HCT116 (cell line): ENCODE results near the gene COL26A1. TPM values are rescaled to one million over a fixed set of nuclear protein-coding genes. Genes with fewer than 3 reads are reported as not detected.

Experiments used
- ATAC-seq: fragments of 200-7000 bp; cut with Tn5 transposase; 2 replicates; pipeline ENCODE4 v1.9.1; 2020; ENCODE audit warnings: mild to moderate bottlenecking, moderate library complexity
- BruUV-seq: library from RNA; stranded (reverse); fragments of 400-500 nt; replicated peaks from 2 replicates; lab custom pipeline; 2021; lab: Mats Ljungman, UMichigan
- CTCF ChIA-PET: fragments of 300-600 bp; sonication (Branson Sonifier 250); formaldehyde crosslinking; loops from one replicate; lab custom pipeline; 2021; ENCODE audit warnings: antibody characterized with exemption; lab: Charles Lee
- POLR2A ChIA-PET: fragments of 300-600, 350-600 bp; sonication (Branson Sonifier 250); formaldehyde crosslinking; loops from one replicate; lab custom pipeline; 2021; ENCODE audit warnings: antibody characterized with exemption; lab: Charles Lee
- RAD21 ChIA-PET, 2 experiments: fragments of 300-600 bp; sonication (Branson Sonifier 250); formaldehyde crosslinking; loops; one replicate each; lab custom pipeline; 2023; ENCODE audit warnings: low total read pairs in 2 of 2; ENCODE audit not compliant: uncharacterized antibody in 2 of 2, unreplicated experiment in 2 of 2, low non-redundant PET in 1 of 2; lab: Charles Lee
- DNase-seq: peaks from one replicate; pipeline ENCODE4 v3.0.0-alpha.2; 2010; ENCODE audit warnings: low read depth, low spot score
- H2AFZ ChIP-seq: fragments of 200-600 bp; shearing (Covaris generic), sonication (generic); 2 replicates; pipeline ENCODE4 v1.6.1; 2017; ENCODE audit warnings: low read depth, mixed run types, mixed read lengths, antibody characterized with exemption, low read length; ENCODE audit not compliant: poor library complexity, severe bottlenecking
- H3K27ac ChIP-seq: 2 replicates; pipeline ENCODE4 v1.5.1; 2012; ENCODE audit warnings: low read depth, low read length
- H3K27me3 ChIP-seq: fragments of 200-600 bp; sonication (generic); 2 replicates; pipeline ENCODE4 v1.6.1; 2016; ENCODE audit warnings: mixed run types, low read length, mixed read lengths; ENCODE audit not compliant: insufficient read depth
- H3K36me3 ChIP-seq, 2 experiments: fragments of 200-500 bp in 1 of 2; fragments of 200-600 bp in 1 of 2; sonication (Bioruptor generic) in 1 of 2; sonication (generic) in 1 of 2; 2 replicates each; pipeline versions ENCODE4 v1.5.1 to v1.6.1; 2014 to 2016; ENCODE audit warnings: low read length in 2 of 2, inconsistent platforms in 1 of 2, mixed read lengths in 1 of 2, mixed run types in 1 of 2; ENCODE audit not compliant: insufficient read depth in 2 of 2, control insufficient read depth in 1 of 2
- H3K4me1 ChIP-seq, 2 experiments: fragments of 200-600 bp in 1 of 2; sonication (generic) in 1 of 2; 2 replicates each; pipeline versions ENCODE4 v1.5.1 to v1.6.1; 2012 to 2017; ENCODE audit warnings: low read length in 2 of 2, inconsistent platforms in 1 of 2, mild to moderate bottlenecking in 1 of 2, mixed read lengths in 1 of 2, mixed run types in 1 of 2, moderate library complexity in 1 of 2; ENCODE audit not compliant: insufficient read depth in 2 of 2, control insufficient read depth in 1 of 2
- H3K4me2 ChIP-seq: fragments of 200-600 bp; sonication (generic); 2 replicates; pipeline ENCODE4 v1.6.1; 2017; ENCODE audit warnings: mixed run types, low read length, mixed read lengths
- H3K4me3 ChIP-seq, 2 experiments: fragments of 200-600 bp in 1 of 2; sonication (generic) in 1 of 2; replicated peaks in 1 of 2; 2 replicates each; pipeline ENCODE4 v1.5.1; 2011 to 2016; ENCODE audit warnings: low read length in 2 of 2, control low read depth in 1 of 2, low read depth in 1 of 2, mild to moderate bottlenecking in 1 of 2, mixed read lengths in 1 of 2, mixed run types in 1 of 2
- H3K79me2 ChIP-seq: fragments of 200-600 bp; sonication (generic); 2 replicates; pipeline ENCODE4 v1.6.1; 2017; ENCODE audit warnings: mild to moderate bottlenecking, mixed run types, low read length, moderate library complexity, mixed read lengths; ENCODE audit not compliant: insufficient read depth
- H3K9ac ChIP-seq: fragments of 200-600 bp; sonication (generic); 2 replicates; pipeline ENCODE4 v1.6.1; 2016; ENCODE audit warnings: low read length, mixed read lengths
- H3K9me2 ChIP-seq: fragments of 200-600 bp; sonication (generic), shearing (Covaris generic); 2 replicates; pipeline ENCODE4 v1.6.1; 2017; ENCODE audit warnings: mixed run types, mild to moderate bottlenecking, moderate library complexity; ENCODE audit not compliant: insufficient read depth
- H3K9me3 ChIP-seq, 2 experiments: fragments of 200-500 bp in 1 of 2; fragments of 200-600 bp in 1 of 2; sonication (Bioruptor generic) in 1 of 2; sonication (generic) in 1 of 2; 2 replicates each; pipeline ENCODE4 v1.6.1; 2014 to 2017; ENCODE audit warnings: low read length in 2 of 2, mixed read lengths in 2 of 2, inconsistent platforms in 1 of 2, low read depth in 1 of 2, mild to moderate bottlenecking in 1 of 2, mixed run types in 1 of 2, moderate library complexity in 1 of 2; ENCODE audit not compliant: control insufficient read depth in 1 of 2, insufficient read depth in 1 of 2
- H4K20me1 ChIP-seq: fragments of 200-600 bp; sonication (generic), shearing (Covaris generic); 2 replicates; pipeline ENCODE4 v1.6.1; 2017; ENCODE audit warnings: mixed run types, mild to moderate bottlenecking, moderate library complexity; ENCODE audit not compliant: insufficient read depth
- CBX3 ChIP-seq: IDR thresholded peaks from 2 replicates; pipeline ENCODE4 v1.6.1; 2012; ENCODE audit warnings: low read depth
- CEBPB ChIP-seq: IDR thresholded peaks from 2 replicates; pipeline ENCODE4 v1.6.1; 2012; ENCODE audit warnings: low read depth
- EGR1 ChIP-seq: IDR thresholded peaks from 2 replicates; pipeline ENCODE4 v1.6.1; 2012; ENCODE audit warnings: low read depth
- ELF1 ChIP-seq: IDR thresholded peaks from 2 replicates; pipeline ENCODE4 v1.6.1; 2012; ENCODE audit warnings: low read depth, borderline replicate concordance
- EZH2 ChIP-seq: fragments of 200-600 bp; sonication (generic); IDR thresholded peaks from 2 replicates; pipeline ENCODE4 v1.6.1; 2017; ENCODE audit warnings: antibody characterized with exemption, mixed run types
- EZH2phosphoT487 ChIP-seq: fragments of 200-600 bp; IDR thresholded peaks from 2 replicates; pipeline ENCODE4 v1.6.1; 2018; ENCODE audit warnings: antibody characterized with exemption, borderline replicate concordance
- JUND ChIP-seq: IDR thresholded peaks from 2 replicates; pipeline ENCODE4 v1.6.1; 2012
- POLR2A ChIP-seq: IDR thresholded peaks from 2 replicates; pipeline ENCODE4 v1.7.0; 2011; ENCODE audit warnings: borderline replicate concordance; ENCODE audit not compliant: insufficient read depth, insufficient read length; ENCODE audit errors: extremely low read depth
- POLR2AphosphoS5 ChIP-seq: IDR thresholded peaks from 2 replicates; pipeline ENCODE4 v1.6.1; 2011; ENCODE audit warnings: mild to moderate bottlenecking, low read depth, low read length, moderate library complexity
- RAD21 ChIP-seq: IDR thresholded peaks from 2 replicates; pipeline ENCODE4 v1.6.1; 2012; ENCODE audit warnings: low read depth, mild to moderate bottlenecking
- SIN3A ChIP-seq: IDR thresholded peaks from 2 replicates; pipeline ENCODE4 v1.6.1; 2012; ENCODE audit warnings: low read depth
- SRF ChIP-seq: IDR thresholded peaks from 2 replicates; pipeline ENCODE4 v1.6.1; 2012; ENCODE audit warnings: low read depth
- TCF7L2 ChIP-seq: IDR thresholded peaks from 2 replicates; pipeline ENCODE4 v1.7.0; 2011; ENCODE audit warnings: borderline replicate concordance, inconsistent platforms; ENCODE audit not compliant: insufficient read depth, insufficient read length; ENCODE audit errors: extremely low read depth
- YY1 ChIP-seq: IDR thresholded peaks from 2 replicates; pipeline ENCODE4 v1.6.1; 2011; ENCODE audit warnings: low read length, low read depth, moderate library complexity, mild to moderate bottlenecking; ENCODE audit not compliant: insufficient replicate concordance; ENCODE audit errors: extremely low read depth
- ZFX ChIP-seq: fragments of 450-650 bp; IDR thresholded peaks from 2 replicates; pipeline ENCODE4 v1.6.1; 2017
- ZNF274 ChIP-seq: fragments of 200-500 bp; sonication (Bioruptor generic); IDR thresholded peaks from 2 replicates; pipeline ENCODE4 v1.6.1; 2014; ENCODE audit warnings: mild to moderate bottlenecking, low read depth, low read length, inconsistent platforms
- intact Hi-C: fragments of 100-400 bp; cut with micrococcal nuclease; formaldehyde crosslinking; loops from 2 replicates; pipeline ENCODE4 v1.10.0; 2022
- total RNA-seq: library from RNA; stranded (reverse); gene quantifications from one replicate; pipeline ENCODE4 v1.2.1, GENCODE V29; 2021; ENCODE audit not compliant: unreplicated experiment
- TF ChIP-seq, protein P1 (sequence below): IDR thresholded peaks from 2 replicates; pipeline ENCODE4 v1.6.1; 2011; ENCODE audit warnings: mild to moderate bottlenecking, low read length, moderate library complexity; ENCODE audit not compliant: insufficient replicate concordance; ENCODE audit errors: extremely low read depth
- TF ChIP-seq, protein P2 (sequence below): IDR thresholded peaks from 2 replicates; pipeline ENCODE4 v1.6.1; 2012; ENCODE audit warnings: low read depth
- TF ChIP-seq, protein P3 (sequence below): IDR thresholded peaks from 2 replicates; pipeline ENCODE4 v1.6.1; 2012
- TF ChIP-seq, protein P4 (sequence below): IDR thresholded peaks from 2 replicates; pipeline ENCODE4 v1.6.1; 2012

COL26A1 gene
- total RNA-seq, 1 experiment from 2014 or later = 0.27 TPM

- ATAC-seq (peak; percentile 49; the same call in 1 of the 2 replicates), DNase-seq (no peak)
- peaks cover 0 to 5% of the 10 kb centered on the region in 2 experiments; a peak in 1 of 4 replicates for H3K4me1 ChIP-seq
- H3K36me3 ChIP-seq = no peaks in the 10 kb centered on the region
- H4K20me1 ChIP-seq = no peaks in the 10 kb centered on the region
- H3K4me2 ChIP-seq = peak overlapping the region; percentile 23; the same call in 1 of the 2 replicates
- no peaks in the 10 kb centered on the region for H3K79me2 ChIP-seq
- POLR2A ChIA-PET = no interaction called here
- CTCF ChIA-PET = no interaction called here
- H3K4me3 ChIP-seq = no peak overlapping the region
- H3K9me3 ChIP-seq = peaks cover 0 to 3% of the 10 kb centered on the region in 2 experiments; a peak in 1 of 4 replicates
- no peaks in the 10 kb centered on the region for H3K9me2 ChIP-seq
- no TSS peak for BruUV-seq
- no peak overlapping the region for H2AFZ ChIP-seq
- H3K27me3 ChIP-seq = no peaks in the 10 kb centered on the region
- intact Hi-C loops = no loop called here
- no peak overlapping the region for H3K27ac ChIP-seq
- no peak overlapping the region for H3K9ac ChIP-seq
- RAD21 ChIA-PET = no interaction called here
- TF ChIP-seq, protein P1, sequence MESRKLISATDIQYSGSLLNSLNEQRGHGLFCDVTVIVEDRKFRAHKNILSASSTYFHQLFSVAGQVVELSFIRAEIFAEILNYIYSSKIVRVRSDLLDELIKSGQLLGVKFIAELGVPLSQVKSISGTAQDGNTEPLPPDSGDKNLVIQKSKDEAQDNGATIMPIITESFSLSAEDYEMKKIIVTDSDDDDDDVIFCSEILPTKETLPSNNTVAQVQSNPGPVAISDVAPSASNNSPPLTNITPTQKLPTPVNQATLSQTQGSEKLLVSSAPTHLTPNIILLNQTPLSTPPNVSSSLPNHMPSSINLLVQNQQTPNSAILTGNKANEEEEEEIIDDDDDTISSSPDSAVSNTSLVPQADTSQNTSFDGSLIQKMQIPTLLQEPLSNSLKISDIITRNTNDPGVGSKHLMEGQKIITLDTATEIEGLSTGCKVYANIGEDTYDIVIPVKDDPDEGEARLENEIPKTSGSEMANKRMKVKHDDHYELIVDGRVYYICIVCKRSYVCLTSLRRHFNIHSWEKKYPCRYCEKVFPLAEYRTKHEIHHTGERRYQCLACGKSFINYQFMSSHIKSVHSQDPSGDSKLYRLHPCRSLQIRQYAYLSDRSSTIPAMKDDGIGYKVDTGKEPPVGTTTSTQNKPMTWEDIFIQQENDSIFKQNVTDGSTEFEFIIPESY = no peak
- no peak for TF ChIP-seq TCF7L2
- no peak for TF ChIP-seq SIN3A
- no peak for TF ChIP-seq EGR1
- TF ChIP-seq, protein P2, sequence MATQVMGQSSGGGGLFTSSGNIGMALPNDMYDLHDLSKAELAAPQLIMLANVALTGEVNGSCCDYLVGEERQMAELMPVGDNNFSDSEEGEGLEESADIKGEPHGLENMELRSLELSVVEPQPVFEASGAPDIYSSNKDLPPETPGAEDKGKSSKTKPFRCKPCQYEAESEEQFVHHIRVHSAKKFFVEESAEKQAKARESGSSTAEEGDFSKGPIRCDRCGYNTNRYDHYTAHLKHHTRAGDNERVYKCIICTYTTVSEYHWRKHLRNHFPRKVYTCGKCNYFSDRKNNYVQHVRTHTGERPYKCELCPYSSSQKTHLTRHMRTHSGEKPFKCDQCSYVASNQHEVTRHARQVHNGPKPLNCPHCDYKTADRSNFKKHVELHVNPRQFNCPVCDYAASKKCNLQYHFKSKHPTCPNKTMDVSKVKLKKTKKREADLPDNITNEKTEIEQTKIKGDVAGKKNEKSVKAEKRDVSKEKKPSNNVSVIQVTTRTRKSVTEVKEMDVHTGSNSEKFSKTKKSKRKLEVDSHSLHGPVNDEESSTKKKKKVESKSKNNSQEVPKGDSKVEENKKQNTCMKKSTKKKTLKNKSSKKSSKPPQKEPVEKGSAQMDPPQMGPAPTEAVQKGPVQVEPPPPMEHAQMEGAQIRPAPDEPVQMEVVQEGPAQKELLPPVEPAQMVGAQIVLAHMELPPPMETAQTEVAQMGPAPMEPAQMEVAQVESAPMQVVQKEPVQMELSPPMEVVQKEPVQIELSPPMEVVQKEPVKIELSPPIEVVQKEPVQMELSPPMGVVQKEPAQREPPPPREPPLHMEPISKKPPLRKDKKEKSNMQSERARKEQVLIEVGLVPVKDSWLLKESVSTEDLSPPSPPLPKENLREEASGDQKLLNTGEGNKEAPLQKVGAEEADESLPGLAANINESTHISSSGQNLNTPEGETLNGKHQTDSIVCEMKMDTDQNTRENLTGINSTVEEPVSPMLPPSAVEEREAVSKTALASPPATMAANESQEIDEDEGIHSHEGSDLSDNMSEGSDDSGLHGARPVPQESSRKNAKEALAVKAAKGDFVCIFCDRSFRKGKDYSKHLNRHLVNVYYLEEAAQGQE = no peak
- no peak for TF ChIP-seq EZH2
- TF ChIP-seq POLR2AphosphoS5 = no peak
- TF ChIP-seq SRF = no peak
- TF ChIP-seq ZFX = no peak
- TF ChIP-seq RAD21 = no peak
- no peak for TF ChIP-seq YY1
- TF ChIP-seq CBX3 = no peak
- TF ChIP-seq CEBPB = no peak
- TF ChIP-seq, protein P3, sequence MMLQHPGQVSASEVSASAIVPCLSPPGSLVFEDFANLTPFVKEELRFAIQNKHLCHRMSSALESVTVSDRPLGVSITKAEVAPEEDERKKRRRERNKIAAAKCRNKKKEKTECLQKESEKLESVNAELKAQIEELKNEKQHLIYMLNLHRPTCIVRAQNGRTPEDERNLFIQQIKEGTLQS = no peak
- TF ChIP-seq, protein P4, sequence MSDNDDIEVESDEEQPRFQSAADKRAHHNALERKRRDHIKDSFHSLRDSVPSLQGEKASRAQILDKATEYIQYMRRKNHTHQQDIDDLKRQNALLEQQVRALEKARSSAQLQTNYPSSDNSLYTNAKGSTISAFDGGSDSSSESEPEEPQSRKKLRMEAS = no peak
- no peak for TF ChIP-seq POLR2A
- no peak for TF ChIP-seq ELF1
- TF ChIP-seq EZH2phosphoT487 = no peak
- TF ChIP-seq ZNF274 = no peak
- no peak for TF ChIP-seq JUND
- TF ChIP-seq, all 23 proteins: peak for 0
Measured at GRCh38 chr7:101370836-101371235, 8.2 kb downstream of the COL26A1 start.
